A549 (cell line): Measurements from ENCODE around the gene PLXND1. TPM values are rescaled to one million over a fixed set of nuclear protein-coding genes. Genes with fewer than 3 reads are reported as not detected.

Experiments
- ATAC-seq, 2 experiments: fragments of 200-7000 bp in 1 of 2; fragments of >200 bp in 1 of 2; cut with Nextera tagmentation in 1 of 2; cut with Tn5 transposase in 1 of 2; 3 replicates each; pipeline versions ENCODE4 v1.8.0 to v1.9.1; 2018 to 2020; ENCODE audit warnings: mild to moderate bottlenecking in 1 of 2, moderate library complexity in 1 of 2
- CTCF ChIA-PET: fragments of 300-600 bp; sonication (Branson Sonifier 250); formaldehyde crosslinking; extraction: SDS; loops from one replicate; lab custom pipeline; 2021; ENCODE audit warnings: antibody characterized with exemption, inconsistent platforms; lab: Yijun Ruan, JAX
- POLR2A ChIA-PET: fragments of 350-600 bp; formaldehyde crosslinking; extraction: SDS; loops from one replicate; lab custom pipeline; 2021; ENCODE audit warnings: antibody characterized with exemption, inconsistent platforms; lab: Yijun Ruan, JAX
- DNase-seq, 2 experiments: peaks; one replicate each; pipeline versions ENCODE4 v3.0.0 to v3.0.0-alpha.2; 2011 to 2016; ENCODE audit warnings: low read depth in 1 of 2, low spot score in 1 of 2
- FAIRE-seq: peaks from 2 replicates; lab custom pipeline; 2011; peaks lifted over from hg19 to GRCh38; lab: Jason Lieb, UNC
- H3K27ac ChIP-seq, 2 experiments: fragments of >200 bp; sonication (Bioruptor Twin); formaldehyde crosslinking; 3 replicates each; pipeline ENCODE4 v1.5.1; 2016 to 2017
- H3K4me1 ChIP-seq: fragments of >200 bp; sonication (Bioruptor Twin); formaldehyde crosslinking; 3 replicates; pipeline ENCODE4 v1.6.1; 2016
- H3K4me2 ChIP-seq: fragments of >200 bp; sonication (Bioruptor Twin); formaldehyde crosslinking; 3 replicates; pipeline ENCODE4 v1.6.1; 2016
- H3K4me3 ChIP-seq: fragments of >200 bp; sonication (Bioruptor Twin); formaldehyde crosslinking; 3 replicates; pipeline ENCODE4 v1.5.1; 2016
- H3K9me3 ChIP-seq: fragments of >200 bp; sonication (Bioruptor Twin); formaldehyde crosslinking; 3 replicates; pipeline ENCODE4 v1.6.1; 2016
- HDAC2 ChIP-seq: fragments of 200-600 bp; sonication (generic); IDR thresholded peaks from 2 replicates; pipeline ENCODE4 v1.6.1; 2016
- HOXA7 ChIP-seq: fragments of 250-450 bp; sonication (Bioruptor Pico); IDR thresholded peaks from 2 replicates; pipeline ENCODE4 v1.5.0; 2020; ENCODE audit warnings: mild to moderate bottlenecking, moderate library complexity
- HOXB13 ChIP-seq: fragments of 250-450 bp; sonication (Bioruptor Pico); IDR thresholded peaks from 2 replicates; pipeline ENCODE4 v1.5.0; 2020; ENCODE audit warnings: low read depth, mild to moderate bottlenecking, moderate library complexity
- KDM1A ChIP-seq: fragments of 200-600 bp; sonication (generic); IDR thresholded peaks from 2 replicates; pipeline ENCODE4 v1.6.1; 2016; ENCODE audit warnings: low read depth, mild to moderate bottlenecking
- MAFK ChIP-seq: fragments of 450-650 bp; IDR thresholded peaks from 2 replicates; pipeline ENCODE4 v1.6.1; 2014; ENCODE audit not compliant: partially characterized antibody
- NR3C1 ChIP-seq: fragments of >200 bp; sonication (Bioruptor Twin); formaldehyde crosslinking; IDR thresholded peaks from 3 replicates; pipeline ENCODE4 v1.6.1; 2017
- RARB ChIP-seq: fragments of 250-450 bp; sonication (Bioruptor Pico); IDR thresholded peaks from 2 replicates; pipeline ENCODE4 v1.8.0; 2021; ENCODE audit warnings: mild to moderate bottlenecking, moderate library complexity
- RFX5 ChIP-seq: fragments of 450-650 bp; IDR thresholded peaks from 2 replicates; pipeline ENCODE4 v1.7.1; 2014; ENCODE audit warnings: antibody characterized with exemption, mild to moderate bottlenecking, moderate library complexity
- ZFP36 ChIP-seq: fragments of 450-650 bp; IDR thresholded peaks from 2 replicates; pipeline ENCODE4 v1.6.1; 2014; ENCODE audit warnings: borderline replicate concordance; ENCODE audit not compliant: partially characterized antibody
- WGBS: methylation state at CpG from one replicate; pipeline ENCODE4 v1.1.6; 2017; ENCODE audit errors: missing lambda C conversion rate; 5-methylcytosine and 5-hydroxymethylcytosine counted together
- polyA plus RNA-seq, 4 experiments: library from polyadenylated mRNA; depleted of rRNA in 3 of 4; stranded (reverse); fragments of >200 nt; fragmentation: RNase III in 1 of 4; extraction: RNeasy Plus Mini Kit Qiagen cat#74134 plus additional on column Dnase treatment in 1 of 4; gene quantifications; 2 replicates in 3 of 4; 3 replicates in 1 of 4; pipeline ENCODE4 v1.2.3, GENCODE V29; 2011 to 2017
- TF ChIP-seq, protein P1 (sequence below): fragments of >200 bp; sonication (Bioruptor Twin); formaldehyde crosslinking; IDR thresholded peaks from 3 replicates; pipeline ENCODE4 v1.6.1; 2016
- TF ChIP-seq, protein P2 (sequence below): fragments of >200 bp; sonication (Bioruptor Twin); formaldehyde crosslinking; IDR thresholded peaks from 3 replicates; pipeline ENCODE4 v1.5.1; 2016
- TF ChIP-seq, protein P3 (sequence below): fragments of 250-450 bp; sonication (Bioruptor Pico); IDR thresholded peaks from 2 replicates; pipeline ENCODE4 v1.5.0; 2020; ENCODE audit warnings: low read depth, mild to moderate bottlenecking, moderate library complexity

PLXND1 gene
- polyA plus RNA-seq, 2 of the 4 experiments (the other 2 are of a cell fraction) = 26.8 to 72.6 TPM

DNA sequence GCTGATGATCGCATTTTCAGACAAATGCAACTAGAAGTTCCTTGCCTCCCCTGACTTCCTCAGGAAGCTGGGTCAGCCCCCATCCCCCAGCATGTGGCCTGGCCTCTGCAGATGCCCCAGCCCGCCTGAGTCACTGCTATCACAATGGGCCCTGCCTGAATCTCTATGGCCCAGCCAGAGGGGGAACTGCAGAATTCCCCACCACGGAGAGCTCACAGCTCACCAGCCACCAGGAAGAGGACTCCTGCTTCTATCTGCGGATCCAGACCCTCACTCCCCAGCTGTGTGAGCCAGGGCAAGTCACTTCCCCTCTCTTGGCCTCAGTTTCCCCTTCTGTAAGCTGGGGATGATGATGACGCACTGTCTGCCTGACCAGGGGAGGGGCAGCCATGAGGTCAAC, 6.9 kb downstream of the PLXND1 start (continued):
- TF ChIP-seq, protein P1, sequence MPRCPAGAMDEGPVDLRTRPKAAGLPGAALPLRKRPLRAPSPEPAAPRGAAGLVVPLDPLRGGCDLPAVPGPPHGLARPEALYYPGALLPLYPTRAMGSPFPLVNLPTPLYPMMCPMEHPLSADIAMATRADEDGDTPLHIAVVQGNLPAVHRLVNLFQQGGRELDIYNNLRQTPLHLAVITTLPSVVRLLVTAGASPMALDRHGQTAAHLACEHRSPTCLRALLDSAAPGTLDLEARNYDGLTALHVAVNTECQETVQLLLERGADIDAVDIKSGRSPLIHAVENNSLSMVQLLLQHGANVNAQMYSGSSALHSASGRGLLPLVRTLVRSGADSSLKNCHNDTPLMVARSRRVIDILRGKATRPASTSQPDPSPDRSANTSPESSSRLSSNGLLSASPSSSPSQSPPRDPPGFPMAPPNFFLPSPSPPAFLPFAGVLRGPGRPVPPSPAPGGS = no peak
- no peak for TF ChIP-seq RARB (CRISPR knock-in tag)

DNA sequence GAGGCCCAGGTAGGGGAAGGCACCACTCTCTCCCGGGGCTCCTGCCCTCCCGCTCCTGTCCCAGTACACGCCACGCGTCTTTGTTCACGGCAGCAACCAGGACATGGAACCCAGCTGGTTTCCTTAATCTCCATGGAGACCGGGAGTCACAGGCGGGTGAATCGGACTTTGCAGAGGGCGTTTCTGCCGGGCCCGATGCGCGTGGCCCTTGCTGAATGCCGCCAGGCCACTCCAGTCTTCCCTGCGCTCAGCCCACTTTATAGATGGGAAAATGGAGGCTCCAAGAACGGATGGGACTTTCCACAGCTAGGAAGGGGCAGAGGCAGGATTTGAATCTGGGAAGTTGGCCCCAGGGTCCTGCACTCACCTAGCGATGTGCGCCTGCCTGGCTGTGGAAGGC, 7.4 kb downstream of the PLXND1 start:
- Histone ChIP-seq H3K4me2 (peak overlapping the region; percentile 54), H3K27ac (peak overlapping the region in 1 of 2 experiments; percentile 76; a peak in 3 of 6 replicates)
- no peak for ATAC-seq
- CTCF ChIA-PET = interaction anchor here (1.5 kb wide), 1 partner anchor 29 kb away, joined by 5 read pairs; no protein-coding TSS in a partner anchor
- no peak for TF ChIP-seq HOXB13
- TF ChIP-seq, all 56 proteins: peak for 0
- no peaks in the 10 kb centered on the region for H3K9me3 ChIP-seq
- H3K4me1 ChIP-seq = peaks cover 74% of the 10 kb centered on the region
- POLR2A ChIA-PET = no interaction called here
- 95% methylated on average over 16 of the region's 19 CpGs for WGBS
- no peak overlapping the region for H3K4me3 ChIP-seq
- FAIRE-seq = no peak
- DNase-seq = no peak

DNA sequence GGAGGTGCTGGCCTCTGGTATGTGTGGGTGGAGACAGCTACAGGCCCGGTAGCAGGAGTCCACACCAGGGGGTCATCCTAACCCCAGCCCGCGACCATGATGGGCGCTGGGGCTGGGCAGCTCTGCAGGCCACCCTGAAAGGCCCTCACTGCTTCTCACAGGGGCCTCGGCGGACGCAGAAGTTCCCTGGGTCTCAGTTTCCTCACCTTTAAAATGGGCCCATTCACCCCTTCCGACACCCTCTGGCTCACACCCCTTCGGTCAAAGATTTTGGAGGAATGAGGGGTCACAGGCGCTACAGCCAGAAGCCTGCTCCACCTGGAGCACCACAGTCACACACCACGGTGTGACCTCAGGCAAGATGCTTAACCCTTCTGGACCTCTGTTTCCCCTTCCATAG, 8.0 kb downstream of the PLXND1 start:
- FAIRE-seq = no peak
- TF ChIP-seq KDM1A (peak; percentile 85; the same call in 1 of the 2 replicates), HDAC2 (0 out of 2 replicates have a peak, but pooled peaks have one; percentile 48)
- TF ChIP-seq, protein P2, sequence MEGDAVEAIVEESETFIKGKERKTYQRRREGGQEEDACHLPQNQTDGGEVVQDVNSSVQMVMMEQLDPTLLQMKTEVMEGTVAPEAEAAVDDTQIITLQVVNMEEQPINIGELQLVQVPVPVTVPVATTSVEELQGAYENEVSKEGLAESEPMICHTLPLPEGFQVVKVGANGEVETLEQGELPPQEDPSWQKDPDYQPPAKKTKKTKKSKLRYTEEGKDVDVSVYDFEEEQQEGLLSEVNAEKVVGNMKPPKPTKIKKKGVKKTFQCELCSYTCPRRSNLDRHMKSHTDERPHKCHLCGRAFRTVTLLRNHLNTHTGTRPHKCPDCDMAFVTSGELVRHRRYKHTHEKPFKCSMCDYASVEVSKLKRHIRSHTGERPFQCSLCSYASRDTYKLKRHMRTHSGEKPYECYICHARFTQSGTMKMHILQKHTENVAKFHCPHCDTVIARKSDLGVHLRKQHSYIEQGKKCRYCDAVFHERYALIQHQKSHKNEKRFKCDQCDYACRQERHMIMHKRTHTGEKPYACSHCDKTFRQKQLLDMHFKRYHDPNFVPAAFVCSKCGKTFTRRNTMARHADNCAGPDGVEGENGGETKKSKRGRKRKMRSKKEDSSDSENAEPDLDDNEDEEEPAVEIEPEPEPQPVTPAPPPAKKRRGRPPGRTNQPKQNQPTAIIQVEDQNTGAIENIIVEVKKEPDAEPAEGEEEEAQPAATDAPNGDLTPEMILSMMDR = no peak
- TF ChIP-seq, all 56 proteins: peak for 2
- CTCF ChIA-PET = interaction anchor here (1.5 kb wide), 1 partner anchor 29 kb away, joined by 5 read pairs; no protein-coding TSS in a partner anchor
- ATAC-seq = no peak
- no peak for DNase-seq
- Histone ChIP-seq H3K4me2 (no peak overlapping the region), H3K9me3 (no peaks in the 10 kb centered on the region), H3K27ac (peak overlapping the region in 1 of 2 experiments; percentile 81; a peak in 2 of 6 replicates), H3K4me1 (peaks cover 68% of the 10 kb centered on the region), H3K4me3 (no peak overlapping the region)
- WGBS = 98% methylated on average over 10 of the region's 11 CpGs
- POLR2A ChIA-PET = no interaction called here

DNA sequence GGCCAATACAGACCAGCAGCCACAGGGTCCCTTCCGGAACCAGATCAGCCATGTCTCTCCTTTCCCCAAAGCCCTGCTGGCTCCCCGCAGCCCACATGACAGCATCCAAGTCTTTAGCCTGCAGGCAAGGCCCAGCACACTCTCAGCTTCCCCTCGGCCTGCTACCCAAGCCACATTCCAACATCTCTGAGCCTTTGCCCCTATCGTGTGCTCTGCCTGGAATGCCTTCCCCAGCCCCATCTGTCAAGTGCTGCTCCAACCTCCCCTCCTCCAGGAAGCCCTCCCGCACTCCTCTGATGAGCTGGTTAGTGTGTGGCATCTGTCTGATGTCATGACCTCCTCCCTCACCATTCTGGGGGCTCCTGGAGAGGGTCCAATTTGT, 8.5 kb downstream of the PLXND1 start:
- TF ChIP-seq RFX5 = no peak
- TF ChIP-seq, protein P2 = no peak
- TF ChIP-seq NR3C1 = no peak
- TF ChIP-seq MAFK = no peak
- peak; percentile 57 for TF ChIP-seq ZFP36
- TF ChIP-seq, protein P3, sequence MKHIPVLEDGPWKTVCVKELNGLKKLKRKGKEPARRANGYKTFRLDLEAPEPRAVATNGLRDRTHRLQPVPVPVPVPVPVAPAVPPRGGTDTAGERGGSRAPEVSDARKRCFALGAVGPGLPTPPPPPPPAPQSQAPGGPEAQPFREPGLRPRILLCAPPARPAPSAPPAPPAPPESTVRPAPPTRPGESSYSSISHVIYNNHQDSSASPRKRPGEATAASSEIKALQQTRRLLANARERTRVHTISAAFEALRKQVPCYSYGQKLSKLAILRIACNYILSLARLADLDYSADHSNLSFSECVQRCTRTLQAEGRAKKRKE (CRISPR knock-in tag) = no peak
- no peak for TF ChIP-seq HOXA7
- TF ChIP-seq, all 56 proteins: peak for 1
- Histone ChIP-seq H3K4me1 (peaks cover 68% of the 10 kb centered on the region), H3K4me2 (no peak overlapping the region), H3K9me3 (no peaks in the 10 kb centered on the region), H3K27ac (peak overlapping the region in 1 of 2 experiments; percentile 81; a peak in 3 of 6 replicates), H3K4me3 (no peak overlapping the region)
- CTCF ChIA-PET = interaction anchor here (0.7 to 1.5 kb wide), 2 partner anchors 30 to 397 kb away, joined by 3 to 5 read pairs; no protein-coding TSS in a partner anchor
- POLR2A ChIA-PET = no interaction called here
- FAIRE-seq (no peak), ATAC-seq (peak; percentile 8 to 16; a peak in 4 of 6 replicates), DNase-seq (no peak)
- 55% methylated on average over 5 of the region's 5 CpGs for WGBS
